Measurements from ENCODE around the gene HLCS. TPM values are rescaled to one million over a fixed set of nuclear protein-coding genes. Genes with fewer than 3 reads are reported as not detected.

HLCS gene
- total RNA-seq, 1 experiment from 2014 or later, result 12.7 TPM

DNA sequence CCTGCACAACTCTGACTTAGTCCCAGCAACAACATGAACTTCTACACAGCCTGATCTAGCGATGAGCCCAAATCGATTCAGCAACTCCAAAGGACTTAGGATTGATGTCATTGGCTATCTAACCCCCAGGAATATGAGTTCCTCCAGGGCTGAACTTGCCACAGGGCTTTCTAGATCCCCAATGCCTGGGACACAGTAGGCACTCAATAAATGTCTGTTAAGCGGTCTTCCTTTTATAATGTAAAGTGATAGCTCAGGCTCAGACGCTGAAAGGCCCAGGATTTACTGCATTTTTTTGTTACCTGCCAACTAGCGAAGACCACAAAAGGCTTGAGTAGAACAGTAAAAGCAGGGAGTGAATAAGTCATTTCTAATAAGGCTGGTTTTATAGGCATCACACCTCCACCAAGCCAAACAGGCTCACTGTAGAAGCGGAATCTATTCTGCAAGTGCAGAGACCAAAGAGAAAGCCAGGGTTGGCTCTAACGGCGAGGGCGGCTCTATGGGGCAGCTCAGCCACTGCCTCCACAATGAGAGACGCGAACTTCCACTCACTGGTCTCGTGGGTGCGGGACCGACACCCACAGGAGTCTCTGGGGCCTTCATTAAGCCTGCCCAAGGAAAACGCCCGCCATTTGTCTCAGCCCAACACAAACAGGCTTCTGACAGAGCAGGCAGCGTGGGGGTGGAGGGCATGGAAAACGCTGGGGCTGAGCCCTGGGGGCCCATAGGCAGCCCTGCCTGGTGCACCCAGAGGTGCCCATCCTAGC lies 52.0 kb downstream of the HLCS start:
- no peak for DNase-seq
- no peaks in the 10 kb centered on the region for H3K79me2 ChIP-seq (ENCODE audit: insufficient read depth, low read length)
- Mint-ChIP-seq H3K9me3 (no peaks in the 10 kb centered on the region), H3K4me3 (no peak overlapping the region), H3K27ac (no peak overlapping the region), H3K27me3 (ENCODE audit: low read depth) (no peaks in the 10 kb centered on the region), H3K4me1 (peaks cover 44 to 49% of the 10 kb centered on the region in 2 experiments), H3K36me3 (ENCODE audit: insufficient read depth in 1 of 3, low read depth in 3 of 3) (no peaks in the 10 kb centered on the region)
- H3T11ph ChIP-seq (ENCODE audit: low read length), result no peak overlapping the region
- no peaks in the 10 kb centered on the region for H3K27me3 ChIP-seq (ENCODE audit: insufficient read depth, low read length)
- H2BK20ac ChIP-seq (ENCODE audit: low read depth, low read length, poor library complexity, severe bottlenecking), result no peak overlapping the region
- H3K23me2 ChIP-seq (ENCODE audit: insufficient read length, low read depth, low read length, poor library complexity, severe bottlenecking), result no peaks in the 10 kb centered on the region
- H3K4me1 ChIP-seq (ENCODE audit: insufficient read depth, low read length), result peaks cover 6% of the 10 kb centered on the region; the same call in 1 of the 2 replicates
- peak overlapping the region; percentile 34; the same call in 1 of the 2 replicates for H3K14ac ChIP-seq (ENCODE audit: insufficient read depth, low read length)
- no peak overlapping the region for H2BK120ac ChIP-seq (ENCODE audit: low read depth, low read length, poor library complexity, severe bottlenecking)
- no peak overlapping the region for H4K8ac ChIP-seq (replicated peaks; ENCODE audit: insufficient read length, low read depth, low read length)
- H3K27ac ChIP-seq (ENCODE audit: insufficient read length, low read depth, low read length), result no peak overlapping the region
- H3K9me3 ChIP-seq (ENCODE audit: control insufficient read depth, low read depth, low read length), result no peaks in the 10 kb centered on the region
- no peak overlapping the region for H3K4me2 ChIP-seq (ENCODE audit: insufficient read depth, insufficient read length, low read length)
- no peak overlapping the region for H2BK12ac ChIP-seq (ENCODE audit: insufficient read length, low read depth, low read length)
- no peak overlapping the region for H3K18ac ChIP-seq (ENCODE audit: insufficient read length, low read depth, low read length)
- no peak overlapping the region for H2AFZ ChIP-seq (ENCODE audit: low read length)
- no peak overlapping the region; the same call in 1 of the 2 replicates for H2BK15ac ChIP-seq (ENCODE audit: low read depth, low read length)
- no peaks in the 10 kb centered on the region for H3K79me1 ChIP-seq (ENCODE audit: insufficient read depth, low read depth, low read length, poor library complexity, severe bottlenecking)
- no CpG with 5 or more reads among the region's 18 CpGs for WGBS (ENCODE audit: extremely low coverage, insufficient read length, low lambda C conversion rate)
- no peak overlapping the region for H4K5ac ChIP-seq (ENCODE audit: insufficient read length, low read depth, low read length)
- no peak overlapping the region for H4K91ac ChIP-seq (ENCODE audit: insufficient read length, low read depth, low read length)
- TF ChIP-seq, protein P1, sequence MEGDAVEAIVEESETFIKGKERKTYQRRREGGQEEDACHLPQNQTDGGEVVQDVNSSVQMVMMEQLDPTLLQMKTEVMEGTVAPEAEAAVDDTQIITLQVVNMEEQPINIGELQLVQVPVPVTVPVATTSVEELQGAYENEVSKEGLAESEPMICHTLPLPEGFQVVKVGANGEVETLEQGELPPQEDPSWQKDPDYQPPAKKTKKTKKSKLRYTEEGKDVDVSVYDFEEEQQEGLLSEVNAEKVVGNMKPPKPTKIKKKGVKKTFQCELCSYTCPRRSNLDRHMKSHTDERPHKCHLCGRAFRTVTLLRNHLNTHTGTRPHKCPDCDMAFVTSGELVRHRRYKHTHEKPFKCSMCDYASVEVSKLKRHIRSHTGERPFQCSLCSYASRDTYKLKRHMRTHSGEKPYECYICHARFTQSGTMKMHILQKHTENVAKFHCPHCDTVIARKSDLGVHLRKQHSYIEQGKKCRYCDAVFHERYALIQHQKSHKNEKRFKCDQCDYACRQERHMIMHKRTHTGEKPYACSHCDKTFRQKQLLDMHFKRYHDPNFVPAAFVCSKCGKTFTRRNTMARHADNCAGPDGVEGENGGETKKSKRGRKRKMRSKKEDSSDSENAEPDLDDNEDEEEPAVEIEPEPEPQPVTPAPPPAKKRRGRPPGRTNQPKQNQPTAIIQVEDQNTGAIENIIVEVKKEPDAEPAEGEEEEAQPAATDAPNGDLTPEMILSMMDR (conservative IDR thresholded peaks at IDR 0.05), result no peak
- H2AK5ac ChIP-seq (ENCODE audit: insufficient read length, low read length), result no peak overlapping the region
- no peak overlapping the region for H2BK5ac ChIP-seq (ENCODE audit: insufficient read length, low read length)
- H3K23ac ChIP-seq (ENCODE audit: insufficient read length, low read depth, low read length), result no peak overlapping the region
- no peak overlapping the region for H3K56ac ChIP-seq (ENCODE audit: insufficient read length, low read depth, low read length)
- no peak overlapping the region for H3K4ac ChIP-seq (ENCODE audit: low read depth, low read length)
- H3K9ac ChIP-seq (ENCODE audit: extremely low read depth, insufficient read length, low read length), result no peak overlapping the region
- no peaks in the 10 kb centered on the region for H4K20me1 ChIP-seq (ENCODE audit: control insufficient read depth, insufficient read depth, insufficient read length)

Data from H9 (cell line).